Left ventricle myocardium inferior (tissue), 1 donor: ENCODE results near the gene HOXA7. TPM values are rescaled to one million over a fixed set of nuclear protein-coding genes. Genes with fewer than 3 reads are reported as not detected.
A peak's percentile ranks its signal among the peaks of the same experiment; 100 is the strongest.

Experiments
- DNase-seq: peaks from one replicate; pipeline ENCODE4 v3.0.0-alpha.2; 2020
- H3K27ac ChIP-seq: fragments of 200-600 bp; replicated peaks from 2 replicates; pipeline ENCODE4 v1.8.0; 2021
- H3K27me3 ChIP-seq: fragments of 200-600 bp; 2 replicates; pipeline ENCODE4 v1.8.0; 2021; ENCODE audit warnings: low read depth
- H3K36me3 ChIP-seq: fragments of 200-600 bp; 2 replicates; pipeline ENCODE4 v1.8.0; 2021
- H3K4me1 ChIP-seq: fragments of 200-600 bp; 2 replicates; pipeline ENCODE4 v1.8.0; 2021
- H3K4me3 ChIP-seq: fragments of 200-600 bp; 2 replicates; pipeline ENCODE4 v1.8.0; 2021; ENCODE audit warnings: mild to moderate bottlenecking, moderate library complexity
- H3K9me3 ChIP-seq: fragments of 200-600 bp; replicated peaks from 2 replicates; pipeline ENCODE4 v1.8.0; 2021
- CTCF ChIP-seq: fragments of 200-600 bp; IDR thresholded peaks from 2 replicates; pipeline ENCODE4 v1.8.0; 2021; ENCODE audit warnings: antibody characterized with exemption, mild to moderate bottlenecking, borderline replicate concordance
- intact Hi-C: fragments of 100-400 bp; cut with micrococcal nuclease; formaldehyde crosslinking; loops from one replicate; pipeline ENCODE4 v1.11.0; 2022
- total RNA-seq: library from RNA; stranded (reverse); fragmentation: NEBNext Ultra II Directional; extraction: Animal tissue kit (Norgen Biotek cat#: 25700); gene quantifications from one replicate; pipeline ENCODE4 v1.2.1, GENCODE V29; 2021
- donor health status: DM: no; HTN: yes; CAD: no; lungs with severe emphysema.

Gene HOXA7
- total RNA-seq, 1 donor from 2014 or later: 0.36 TPM

- H3K4me3 ChIP-seq: peak overlapping the region; percentile 54
- no peaks in the 10 kb centered on the region for H3K36me3 ChIP-seq
- no peak overlapping the region for H3K27ac ChIP-seq
- peaks cover 41% of the 10 kb centered on the region for H3K4me1 ChIP-seq
- TF ChIP-seq CTCF: no peak
- peaks cover 100% of the 10 kb centered on the region for H3K27me3 ChIP-seq
- intact Hi-C loops: no loop called here
- no peaks in the 10 kb centered on the region for H3K9me3 ChIP-seq
- no peak for DNase-seq
These were observed 35.5 kb upstream of the HOXA7 start for GRCh38 chr7:27191833-27192545.

- Histone ChIP-seq H3K4me3 (no peak overlapping the region), H3K27ac (no peak overlapping the region), H3K36me3 (no peaks in the 10 kb centered on the region), H3K27me3 (peaks cover 100% of the 10 kb centered on the region), H3K9me3 (no peaks in the 10 kb centered on the region), H3K4me1 (peaks cover 41% of the 10 kb centered on the region)
- intact Hi-C loops: no loop called here
- DNase-seq: no peak
- TF ChIP-seq CTCF: no peak
These were observed 34.8 kb upstream of the HOXA7 start for GRCh38 chr7:27191161-27191731.

- no peak overlapping the region for H3K27ac ChIP-seq
- intact Hi-C loops: no loop called here
These were observed 33.7 kb upstream of the HOXA7 start for GRCh38 chr7:27189997-27190748.

GRCh38 chr7:27189295-27189996 is 33.0 kb upstream of the HOXA7 start:
- no peak for DNase-seq
- intact Hi-C loops: no loop called here
- H3K27me3 ChIP-seq: peaks cover 100% of the 10 kb centered on the region
- peak overlapping the region; percentile 50 for H3K4me3 ChIP-seq
- H3K4me1 ChIP-seq: peaks cover 57% of the 10 kb centered on the region
- H3K9me3 ChIP-seq: no peaks in the 10 kb centered on the region
- no peak for TF ChIP-seq CTCF
- no peak overlapping the region for H3K27ac ChIP-seq
- H3K36me3 ChIP-seq: no peaks in the 10 kb centered on the region

More at GRCh38 chr7:27189997-27190748, 33.7 kb upstream of the HOXA7 start:
- TF ChIP-seq CTCF: no peak
- DNase-seq: no peak
- no peaks in the 10 kb centered on the region for H3K9me3 ChIP-seq
- H3K36me3 ChIP-seq: no peaks in the 10 kb centered on the region
- H3K4me1 ChIP-seq: peaks cover 50% of the 10 kb centered on the region
- no peak overlapping the region for H3K4me3 ChIP-seq
- H3K27me3 ChIP-seq: peaks cover 100% of the 10 kb centered on the region

GRCh38 chr7:27188386-27189294 is 32.2 kb upstream of the HOXA7 start:
- TF ChIP-seq CTCF: no peak
- H3K27me3 ChIP-seq: peaks cover 100% of the 10 kb centered on the region
- H3K4me1 ChIP-seq: peaks cover 64% of the 10 kb centered on the region
- no peaks in the 10 kb centered on the region for H3K9me3 ChIP-seq
- H3K27ac ChIP-seq: no peak overlapping the region
- H3K36me3 ChIP-seq: no peaks in the 10 kb centered on the region
- DNase-seq: no peak
- peak overlapping the region; percentile 50 for H3K4me3 ChIP-seq
- intact Hi-C loops: no loop called here
